ENCODE data around the gene MT1X. TPM values are rescaled to one million over a fixed set of nuclear protein-coding genes. Genes with fewer than 3 reads are reported as not detected.
"Not testable (repeated sequence)": the region's sequence is repeated elsewhere in the genome, so short reads cannot be mapped to it uniquely, and the experiment has no call there.

The MT1X gene
- total RNA-seq, 1 donor from 2014 or later: 3,049 TPM

- Histone ChIP-seq H3K27me3 (no peaks in the 10 kb centered on the region), H3K9me3 (no peaks in the 10 kb centered on the region), H3K4me1 (peaks cover 12% of the 10 kb centered on the region), H3K4me3 (no peak overlapping the region), H3K27ac (no peak overlapping the region), H3K36me3 (no peaks in the 10 kb centered on the region)
- TF ChIP-seq POLR2AphosphoS5 (IDR thresholded peaks at IDR 0.05; ENCODE audit: insufficient read depth in 1 of 2, low read depth in 1 of 2) (no peak), CTCF (IDR thresholded peaks at IDR 0.05) (no peak), POLR2A (IDR thresholded peaks at IDR 0.05) (no peak)
- no peak for DNase-seq (ENCODE audit: extremely low spot score in 2 of 2)
- intact Hi-C loops (cut with DNase I): no loop called here
Observed at GRCh38 chr16:56653218-56653617, 29.1 kb upstream of the MT1X start.

GRCh38 chr16:56657555-56658326 lies 24.5 kb upstream of the MT1X start, which contains the start of gene MT1F:
MT1F (plus strand) TSS chr16:56657959; CDS start chr16:56658059, 100 bp downstream.
- no peaks in the 10 kb centered on the region for H3K9me3 ChIP-seq
- H3K27me3 ChIP-seq: no peaks in the 10 kb centered on the region
- peak in 1 of 2 donors; percentile 57 for TF ChIP-seq POLR2AphosphoS5 (IDR thresholded peaks at IDR 0.05; ENCODE audit: insufficient read depth in 1 of 2, low read depth in 1 of 2)
- no peak for TF ChIP-seq CTCF (IDR thresholded peaks at IDR 0.05)
- no peak for TF ChIP-seq POLR2A (IDR thresholded peaks at IDR 0.05)
- peak in 1 of 2 donors; percentile 92 for DNase-seq (ENCODE audit: extremely low spot score in 2 of 2)
- intact Hi-C loops (cut with DNase I): no loop called here
- no peaks in the 10 kb centered on the region for H3K36me3 ChIP-seq
- peak within 1 kb of the TSS; percentile 52 to 62 for H3K4me3 ChIP-seq
- peak within 1 kb of the TSS; percentile 57 for H3K27ac ChIP-seq
- H3K4me1 ChIP-seq: peaks cover 22% of the 10 kb centered on the region

GRCh38 chr16:56658327-56658875 lies 23.9 kb upstream of the MT1X start:
- Histone ChIP-seq H3K27ac (no peak overlapping the region), H3K4me3 (peak overlapping the region; percentile 52 to 62), H3K27me3 (no peaks in the 10 kb centered on the region), H3K36me3 (no peaks in the 10 kb centered on the region), H3K9me3 (no peaks in the 10 kb centered on the region), H3K4me1 (peaks cover 27% of the 10 kb centered on the region)
- no peak for TF ChIP-seq POLR2A (IDR thresholded peaks at IDR 0.05)
- intact Hi-C loops (cut with DNase I): no loop called here
- DNase-seq (ENCODE audit: extremely low spot score in 2 of 2): no peak

- H3K27ac ChIP-seq: no peak overlapping the region
- H3K27me3 ChIP-seq: no peaks in the 10 kb centered on the region
- DNase-seq (ENCODE audit: extremely low spot score in 2 of 2): no peak
- TF ChIP-seq POLR2AphosphoS5 (IDR thresholded peaks at IDR 0.05; ENCODE audit: insufficient read depth in 1 of 2, low read depth in 1 of 2): no peak
- no peak for TF ChIP-seq CTCF (IDR thresholded peaks at IDR 0.05)
- no peak for TF ChIP-seq POLR2A (IDR thresholded peaks at IDR 0.05)
- no peaks in the 10 kb centered on the region for H3K9me3 ChIP-seq
- peak overlapping the region; percentile 13 to 23 for H3K4me3 ChIP-seq
- H3K4me1 ChIP-seq: peaks cover 24% of the 10 kb centered on the region
- H3K36me3 ChIP-seq: no peaks in the 10 kb centered on the region
- intact Hi-C loops (cut with DNase I): no loop called here
Observed at GRCh38 chr16:56662357-56663354, 19.6 kb upstream of the MT1X start.

DNA sequence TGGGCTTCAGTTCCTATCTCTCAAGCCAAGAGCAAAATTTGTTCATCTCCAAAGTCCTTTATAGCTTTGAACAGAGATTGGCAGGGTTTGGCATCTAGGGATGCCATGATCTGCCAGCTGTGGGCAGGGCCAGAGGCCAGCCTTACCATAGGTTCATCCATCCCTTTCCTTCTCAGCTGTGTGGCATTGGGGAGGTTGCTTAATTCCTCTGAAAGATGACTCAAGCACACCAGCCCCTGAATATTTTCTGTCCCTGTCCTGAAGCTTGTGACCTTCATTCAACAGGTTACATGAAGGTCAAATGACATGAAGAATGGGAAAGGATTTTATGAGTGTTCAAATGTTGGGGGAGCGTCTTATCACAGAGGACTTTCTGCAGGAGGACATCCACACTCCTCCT lies 17.8 kb upstream of the MT1X start:
- no peak for DNase-seq (ENCODE audit: extremely low spot score in 2 of 2)
- H3K27me3 ChIP-seq: no peaks in the 10 kb centered on the region

DNA sequence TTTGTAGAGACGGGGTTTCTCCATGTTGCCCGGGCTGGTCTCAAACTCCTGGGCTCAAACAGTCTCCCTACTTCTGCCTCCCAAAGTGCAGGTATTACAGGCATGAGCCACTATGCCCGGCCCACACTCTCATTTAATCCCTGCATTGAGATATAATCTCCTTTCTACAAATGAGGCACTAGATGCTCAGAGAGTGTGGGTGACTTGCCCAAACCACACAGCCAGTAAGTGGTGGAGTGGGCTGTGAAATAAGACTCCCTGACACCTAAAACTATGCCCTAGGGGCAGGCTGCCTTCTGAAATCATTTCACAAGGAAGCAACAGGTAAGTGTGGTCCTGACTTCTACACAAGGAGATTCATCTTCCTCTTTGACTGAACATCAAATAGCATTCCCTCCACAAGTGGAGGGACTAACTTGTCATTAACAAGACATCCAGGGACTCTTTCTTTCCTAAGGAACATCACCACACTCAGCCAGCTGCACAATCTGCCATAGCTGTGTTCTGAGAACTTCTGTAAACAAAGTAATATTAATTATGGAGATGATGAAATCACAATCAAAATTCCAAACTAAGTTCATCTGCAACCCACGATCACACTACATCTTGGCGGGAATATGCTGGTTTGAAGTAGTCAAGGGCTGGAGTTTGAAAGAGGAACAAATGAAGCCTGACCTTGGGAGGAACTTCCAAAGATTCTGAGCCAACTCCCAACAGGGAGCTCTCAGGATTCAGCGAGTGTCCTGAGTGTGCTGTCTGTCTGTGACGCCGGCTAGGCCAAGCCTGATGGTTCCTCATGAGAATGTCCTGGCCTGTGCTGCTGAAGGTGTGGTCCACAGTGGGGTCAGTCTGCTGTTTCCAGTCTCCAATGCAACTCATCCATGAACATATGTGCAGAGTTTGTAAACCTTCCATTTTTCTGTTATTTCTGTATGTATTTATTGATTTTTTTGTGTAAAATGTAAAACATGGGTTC lies 16.7 kb upstream of the MT1X start:
- H3K27me3 ChIP-seq; H3K9me3 ChIP-seq; H3K27ac ChIP-seq; H3K36me3 ChIP-seq; DNase-seq (ENCODE audit: extremely low spot score in 2 of 2); intact Hi-C loops (cut with DNase I); H3K4me3 ChIP-seq: not testable (repeated sequence)
- peaks cover 31% of the 10 kb centered on the region for H3K4me1 ChIP-seq

More for the DNA sequence above, 17.8 kb upstream of the MT1X start:
- no peak overlapping the region for H3K4me3 ChIP-seq
- intact Hi-C loops (cut with DNase I): no loop called here
- TF ChIP-seq CTCF (IDR thresholded peaks at IDR 0.05) (no peak), POLR2AphosphoS5 (IDR thresholded peaks at IDR 0.05; ENCODE audit: insufficient read depth in 1 of 2, low read depth in 1 of 2) (no peak), POLR2A (IDR thresholded peaks at IDR 0.05) (no peak)
- H3K27ac ChIP-seq: no peak overlapping the region
- no peaks in the 10 kb centered on the region for H3K36me3 ChIP-seq
- peaks cover 26% of the 10 kb centered on the region for H3K4me1 ChIP-seq
- H3K9me3 ChIP-seq: no peaks in the 10 kb centered on the region
